ENCODE results near the gene ISM1. TPM values are rescaled to one million over a fixed set of nuclear protein-coding genes. Genes with fewer than 3 reads are reported as not detected.

Gene ISM1
- total RNA-seq, 4 donors from 2014 or later, result 1.8 to 7.1 (median 4.0) TPM

GRCh38 chr20:13325796-13326340, 104.8 kb downstream of the ISM1 start:
- Histone ChIP-seq H3K27me3 (no peaks in the 10 kb centered on the region), H3K36me3 (no peaks in the 10 kb centered on the region), H3K4me1 (no peaks in the 10 kb centered on the region), H3K9me3 (no peaks in the 10 kb centered on the region), H3K27ac (replicated peaks in 1 of 4) (no peak overlapping the region), H3K4me3 (no peak overlapping the region)
- intact Hi-C loops (cut with DNase I), result loop anchor here (2.0 kb wide), 1 partner anchor 221 kb away; no protein-coding TSS in a partner anchor
- TF ChIP-seq POLR2A (IDR thresholded peaks at IDR 0.05; ENCODE audit: low read depth), result no peak
- TF ChIP-seq EP300 (IDR thresholded peaks at IDR 0.05), result no peak
- no peak for TF ChIP-seq POLR2AphosphoS5 (IDR thresholded peaks at IDR 0.05)
- TF ChIP-seq, protein P1, sequence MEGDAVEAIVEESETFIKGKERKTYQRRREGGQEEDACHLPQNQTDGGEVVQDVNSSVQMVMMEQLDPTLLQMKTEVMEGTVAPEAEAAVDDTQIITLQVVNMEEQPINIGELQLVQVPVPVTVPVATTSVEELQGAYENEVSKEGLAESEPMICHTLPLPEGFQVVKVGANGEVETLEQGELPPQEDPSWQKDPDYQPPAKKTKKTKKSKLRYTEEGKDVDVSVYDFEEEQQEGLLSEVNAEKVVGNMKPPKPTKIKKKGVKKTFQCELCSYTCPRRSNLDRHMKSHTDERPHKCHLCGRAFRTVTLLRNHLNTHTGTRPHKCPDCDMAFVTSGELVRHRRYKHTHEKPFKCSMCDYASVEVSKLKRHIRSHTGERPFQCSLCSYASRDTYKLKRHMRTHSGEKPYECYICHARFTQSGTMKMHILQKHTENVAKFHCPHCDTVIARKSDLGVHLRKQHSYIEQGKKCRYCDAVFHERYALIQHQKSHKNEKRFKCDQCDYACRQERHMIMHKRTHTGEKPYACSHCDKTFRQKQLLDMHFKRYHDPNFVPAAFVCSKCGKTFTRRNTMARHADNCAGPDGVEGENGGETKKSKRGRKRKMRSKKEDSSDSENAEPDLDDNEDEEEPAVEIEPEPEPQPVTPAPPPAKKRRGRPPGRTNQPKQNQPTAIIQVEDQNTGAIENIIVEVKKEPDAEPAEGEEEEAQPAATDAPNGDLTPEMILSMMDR (IDR thresholded peaks at IDR 0.05), result no peak
- DNase-seq (ENCODE audit: extremely low spot score), result no peak
- 90% methylated on average over 5 of the region's 5 CpGs for WGBS

DNA sequence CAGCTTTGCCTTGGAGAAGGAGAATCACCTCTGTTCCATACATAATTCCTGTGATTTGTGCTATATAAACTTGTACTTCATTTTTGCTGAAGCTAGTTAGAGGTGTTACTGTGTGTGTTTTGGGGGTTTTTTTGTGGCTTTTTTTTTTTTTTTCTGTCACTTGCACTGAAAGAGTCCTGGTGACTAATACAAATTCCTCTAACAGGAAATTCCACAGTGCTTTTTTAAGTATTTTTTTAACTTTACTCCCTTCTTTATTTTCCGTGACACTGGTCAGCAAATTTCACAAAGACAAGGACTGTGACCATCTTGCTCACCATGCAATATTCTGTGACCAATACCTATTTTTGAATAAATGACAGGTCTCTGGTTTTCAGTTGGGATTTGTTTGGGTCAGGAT, 110.5 kb downstream of the ISM1 start:
- H3K9me3 ChIP-seq, result no peaks in the 10 kb centered on the region
- 74% methylated on average over 1 of the region's 1 CpG for WGBS
- no peaks in the 10 kb centered on the region for H3K27me3 ChIP-seq
- no peaks in the 10 kb centered on the region for H3K36me3 ChIP-seq
- H3K4me3 ChIP-seq, result no peak overlapping the region
- intact Hi-C loops (cut with DNase I), result loop anchor here (10.0 kb wide), 1 partner anchor 163 kb away; no protein-coding TSS in a partner anchor
- DNase-seq (ENCODE audit: extremely low spot score), result no peak
- no peak overlapping the region for H3K27ac ChIP-seq (replicated peaks in 1 of 4)
- peaks cover 0 to 24% (median 20%) of the 10 kb centered on the region in 4 donors for H3K4me1 ChIP-seq
- TF ChIP-seq POLR2A (IDR thresholded peaks at IDR 0.05; ENCODE audit: low read depth) (no peak), POLR2AphosphoS5 (IDR thresholded peaks at IDR 0.05) (no peak), EP300 (IDR thresholded peaks at IDR 0.05) (no peak)
- TF ChIP-seq, protein P1 (IDR thresholded peaks at IDR 0.05), result no peak

- Histone ChIP-seq H3K27me3 (no peaks in the 10 kb centered on the region), H3K4me1 (peaks cover 0 to 24% (median 20%) of the 10 kb centered on the region in 4 donors), H3K36me3 (no peaks in the 10 kb centered on the region), H3K9me3 (no peaks in the 10 kb centered on the region), H3K27ac (replicated peaks in 1 of 4) (no peak overlapping the region), H3K4me3 (no peak overlapping the region)
- 74% methylated on average over 2 of the region's 2 CpGs for WGBS
- no peak for DNase-seq (ENCODE audit: extremely low spot score)
- intact Hi-C loops (cut with DNase I), result loop anchor here (10.0 kb wide), 1 partner anchor 162 kb away; no protein-coding TSS in a partner anchor
- TF ChIP-seq POLR2AphosphoS5 (IDR thresholded peaks at IDR 0.05), result no peak
- no peak for TF ChIP-seq POLR2A (IDR thresholded peaks at IDR 0.05; ENCODE audit: low read depth)
- TF ChIP-seq, protein P1 (IDR thresholded peaks at IDR 0.05), result no peak
- no peak for TF ChIP-seq EP300 (IDR thresholded peaks at IDR 0.05)
Measured at GRCh38 chr20:13333036-13333435, 112.0 kb downstream of the ISM1 start.

DNA sequence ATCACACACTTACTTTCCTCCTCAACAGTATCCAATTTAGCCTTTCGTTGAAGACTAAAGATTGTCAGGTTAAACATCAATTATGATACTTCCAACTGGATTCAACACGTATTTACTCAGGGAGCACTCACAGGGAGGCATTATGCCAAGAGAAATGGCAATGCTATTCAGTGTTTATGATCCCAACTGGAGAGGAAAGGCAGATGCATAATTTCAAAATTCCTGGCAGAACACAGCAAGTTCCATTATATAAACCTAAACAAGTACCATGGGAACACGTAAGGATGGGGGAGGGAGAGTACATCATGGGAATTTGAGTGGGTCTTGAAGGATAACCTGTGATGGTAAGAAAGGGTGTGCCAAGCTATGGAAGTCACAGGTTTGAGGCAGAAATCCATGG, 112.7 kb downstream of the ISM1 start:
- no peak overlapping the region for H3K4me3 ChIP-seq
- TF ChIP-seq, protein P1 (IDR thresholded peaks at IDR 0.05), result no peak
- peak in 1 of 2 donors; percentile 36 for TF ChIP-seq POLR2AphosphoS5 (IDR thresholded peaks at IDR 0.05)
- no peak for TF ChIP-seq POLR2A (IDR thresholded peaks at IDR 0.05; ENCODE audit: low read depth)
- no peak for TF ChIP-seq EP300 (IDR thresholded peaks at IDR 0.05)
- intact Hi-C loops (cut with DNase I), result loop anchor here (10.0 kb wide), 1 partner anchor 161 kb away; no protein-coding TSS in a partner anchor
- H3K36me3 ChIP-seq, result no peaks in the 10 kb centered on the region
- WGBS, result 48% methylated on average over 3 of the region's 3 CpGs
- H3K9me3 ChIP-seq, result no peaks in the 10 kb centered on the region
- H3K27me3 ChIP-seq, result no peaks in the 10 kb centered on the region
- H3K27ac ChIP-seq (replicated peaks in 1 of 4), result peak overlapping the region in 2 of 4 donors; percentile 6 to 27
- DNase-seq (ENCODE audit: extremely low spot score), result no peak
- H3K4me1 ChIP-seq, result peaks cover 0 to 24% (median 20%) of the 10 kb centered on the region in 4 donors

All from esophagus muscularis mucosa (tissue), 4 donors.